NOMO-1 treated with dmso at 0.1 percent for 144 hours (cell line): Measurements from ENCODE around the gene SYNPO.

Source experiments
- DNase-seq: peaks from one replicate; lab custom pipeline; 2025; ENCODE audit not compliant: unreplicated experiment; lab: John Stamatoyannopoulos, UW

The SYNPO gene

DNA sequence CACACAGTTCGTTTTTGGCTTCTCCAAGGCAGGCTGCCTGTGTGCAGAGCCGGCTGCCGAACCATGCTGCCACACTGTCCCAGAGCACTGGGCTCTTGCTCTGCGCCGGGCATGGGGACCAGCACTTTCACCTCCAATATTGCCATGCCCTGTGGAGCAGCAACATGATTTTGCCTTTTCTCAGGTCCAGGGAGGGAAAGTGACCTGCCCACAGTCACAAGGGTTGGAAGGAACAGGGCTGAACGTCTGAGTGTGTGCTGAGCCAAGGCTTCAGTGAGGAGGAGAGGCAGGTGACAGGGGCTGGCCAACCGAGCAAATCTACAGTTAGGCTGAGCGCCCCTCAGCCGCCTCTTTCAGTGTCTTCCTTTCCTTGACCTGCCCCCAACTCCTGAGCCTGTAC, 34.0 kb upstream of the SYNPO start:
- no peak for DNase-seq

DNA sequence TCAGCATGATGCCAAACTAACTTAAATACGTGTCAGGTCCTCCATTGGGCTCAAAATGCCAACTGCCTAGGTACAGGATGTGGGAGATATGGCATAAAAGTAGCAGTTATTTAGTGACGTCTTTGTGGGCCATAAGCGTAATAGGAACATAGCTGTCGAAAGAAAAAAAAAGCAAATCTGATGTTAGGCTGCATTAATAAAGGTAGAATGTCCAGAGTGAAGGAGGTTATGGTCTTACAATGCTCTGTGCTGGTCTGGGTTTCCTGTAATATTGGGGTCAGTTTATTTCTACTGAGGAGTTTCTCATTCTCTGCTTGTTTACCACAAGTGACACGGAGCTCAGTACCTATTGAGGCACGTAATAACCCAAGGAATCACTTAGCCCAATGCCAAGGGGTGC, 33.4 kb upstream of the SYNPO start:
- DNase-seq: no peak

DNA sequence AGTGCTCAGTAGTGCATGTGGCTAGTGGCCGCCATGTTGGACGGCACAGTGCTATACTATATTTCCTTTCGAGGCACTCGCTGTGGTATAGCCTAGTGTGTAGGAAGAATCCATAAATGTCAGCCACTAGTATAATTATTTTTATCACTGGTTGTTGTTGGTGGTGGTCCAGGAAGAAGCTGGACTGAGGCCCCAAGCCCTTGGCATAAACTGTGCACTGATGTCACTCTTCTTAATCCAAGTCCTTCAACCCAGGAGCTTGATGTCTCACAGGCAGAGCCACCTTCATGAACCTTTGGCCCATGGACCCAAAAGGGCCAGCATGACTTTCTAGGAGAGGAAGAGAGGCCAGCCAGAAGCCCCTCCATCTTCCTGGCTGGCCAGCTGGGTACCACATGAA, 32.5 kb upstream of the SYNPO start:
- DNase-seq: no peak

DNA sequence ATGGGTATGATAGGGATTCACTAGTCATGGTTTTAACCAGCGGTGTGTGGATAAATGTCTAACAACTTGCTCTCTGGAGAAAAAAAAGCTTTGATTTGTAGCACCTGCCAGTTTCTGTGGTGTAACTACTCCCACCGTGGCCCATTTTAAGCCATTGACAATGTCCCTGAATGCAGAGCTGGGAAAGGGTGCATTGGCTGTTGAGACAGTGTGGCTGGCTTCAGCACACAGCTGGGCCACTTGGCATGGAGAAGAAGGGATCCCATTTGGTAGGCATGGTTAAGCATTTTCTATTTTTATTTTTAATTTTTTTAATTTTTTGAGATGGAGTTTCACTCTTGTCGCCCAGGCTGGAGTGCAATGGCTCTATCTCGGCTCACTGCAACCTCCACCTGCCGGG, 31.5 kb upstream of the SYNPO start:
- DNase-seq: no peak

DNA sequence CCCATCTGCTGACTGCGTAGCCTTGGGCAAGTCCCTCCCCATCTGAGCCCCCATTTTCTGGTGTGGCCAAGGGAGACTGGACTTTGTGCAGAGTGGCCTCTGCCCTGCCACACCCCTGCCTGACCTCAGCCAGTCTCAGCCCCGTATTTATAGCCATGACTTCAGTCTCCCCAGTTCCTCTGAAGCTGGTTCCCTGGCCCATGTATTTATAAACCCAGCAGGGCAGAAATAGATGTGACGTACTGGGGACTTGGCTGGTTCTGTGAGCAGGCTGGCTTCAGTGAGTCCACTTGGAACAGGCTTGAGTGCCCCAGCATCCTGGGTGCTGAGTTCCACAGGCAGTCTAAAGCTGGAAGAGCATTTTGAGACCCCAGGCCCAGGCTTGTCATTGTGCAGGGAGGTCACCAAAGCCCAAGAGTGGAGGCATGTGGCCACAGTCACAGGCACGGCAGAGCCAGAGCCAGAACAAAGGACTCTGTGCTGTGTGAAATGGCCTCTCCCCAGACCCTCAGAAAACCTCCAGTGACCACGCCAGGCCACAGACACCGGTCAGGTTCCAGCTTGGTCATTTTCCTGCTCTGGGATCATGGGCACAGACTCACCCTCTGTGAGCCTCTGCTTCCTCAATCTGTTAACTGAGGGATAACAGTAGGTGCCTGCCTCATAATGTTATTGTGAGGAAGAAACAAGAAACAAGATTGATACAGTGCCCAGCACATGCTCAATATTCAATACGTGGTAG, 30.4 kb upstream of the SYNPO start:
- DNase-seq: no peak

DNA sequence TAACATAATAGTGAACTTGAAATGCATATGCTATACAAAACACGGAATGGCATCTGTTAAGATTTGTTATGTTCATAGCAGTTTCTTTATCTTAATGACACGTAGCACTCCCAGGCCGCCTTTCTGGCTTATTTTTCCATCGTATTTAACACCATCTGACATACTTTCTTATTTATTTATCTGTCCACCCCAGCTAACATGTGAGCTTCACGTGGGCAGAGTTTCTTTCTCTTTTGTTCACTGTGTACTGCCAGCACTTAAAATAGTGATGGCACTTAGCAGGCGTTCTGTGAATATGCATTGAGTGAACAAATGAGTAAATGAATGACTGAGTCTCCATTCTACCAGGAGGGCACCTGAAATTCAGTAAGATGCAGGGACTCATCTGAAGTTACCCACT, 29.4 kb upstream of the SYNPO start:
- DNase-seq: no peak

DNA sequence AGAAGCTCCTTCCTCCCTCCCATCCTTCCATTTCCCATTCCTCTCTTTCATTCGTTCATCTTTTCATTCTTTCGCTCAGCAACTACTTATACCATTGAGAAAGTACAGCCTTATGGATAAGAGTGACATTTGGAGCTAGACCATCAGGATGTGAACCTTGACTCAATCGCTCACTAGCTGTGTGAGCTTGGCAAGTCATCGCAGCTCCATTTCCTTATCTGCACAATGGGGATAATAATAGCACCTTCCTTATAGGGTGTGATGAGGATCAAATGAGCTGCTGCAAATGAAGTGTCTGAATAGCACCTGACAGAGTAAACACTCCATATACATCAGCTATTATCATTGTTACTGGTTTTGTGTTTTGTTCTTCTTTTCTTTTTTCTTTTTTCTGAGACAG, 28.1 kb upstream of the SYNPO start:
- no peak for DNase-seq

DNA sequence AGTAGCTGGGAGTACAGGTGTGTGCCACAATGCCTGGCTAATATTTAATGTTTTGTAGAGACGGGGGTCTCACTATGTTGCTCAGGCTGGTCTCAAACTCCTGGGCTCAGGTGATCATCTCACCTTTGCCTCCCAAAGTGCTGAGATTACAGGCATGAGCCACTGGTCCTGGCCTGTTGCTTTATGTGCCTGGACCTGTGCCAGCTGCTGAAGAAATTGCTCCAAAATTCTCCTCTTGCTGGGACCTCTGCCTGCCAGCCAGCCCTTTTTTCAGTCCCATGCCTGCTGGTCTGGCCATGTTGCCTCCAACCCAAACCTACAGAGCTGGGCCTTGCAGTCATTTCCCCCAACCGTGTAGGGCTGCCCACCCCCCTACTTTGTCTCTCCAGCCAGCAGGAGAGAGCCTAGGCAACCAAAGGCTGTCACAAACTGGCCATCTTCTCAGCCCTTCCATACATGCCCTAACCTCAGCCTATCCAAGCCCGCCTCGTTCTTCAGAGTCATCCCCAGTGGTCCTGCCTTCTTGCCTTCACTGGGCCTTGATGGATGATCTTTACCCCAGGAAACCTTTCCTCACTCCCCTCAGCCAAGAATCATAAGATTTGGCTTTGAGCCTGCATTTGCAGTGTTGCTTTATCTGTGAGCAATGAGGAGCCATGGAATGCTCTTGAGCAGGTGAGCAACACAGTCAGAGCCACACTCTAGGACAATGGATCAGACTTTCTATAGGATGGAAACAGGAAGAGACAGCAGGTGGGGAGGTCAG, 27.4 kb upstream of the SYNPO start:
- no peak for DNase-seq

DNA sequence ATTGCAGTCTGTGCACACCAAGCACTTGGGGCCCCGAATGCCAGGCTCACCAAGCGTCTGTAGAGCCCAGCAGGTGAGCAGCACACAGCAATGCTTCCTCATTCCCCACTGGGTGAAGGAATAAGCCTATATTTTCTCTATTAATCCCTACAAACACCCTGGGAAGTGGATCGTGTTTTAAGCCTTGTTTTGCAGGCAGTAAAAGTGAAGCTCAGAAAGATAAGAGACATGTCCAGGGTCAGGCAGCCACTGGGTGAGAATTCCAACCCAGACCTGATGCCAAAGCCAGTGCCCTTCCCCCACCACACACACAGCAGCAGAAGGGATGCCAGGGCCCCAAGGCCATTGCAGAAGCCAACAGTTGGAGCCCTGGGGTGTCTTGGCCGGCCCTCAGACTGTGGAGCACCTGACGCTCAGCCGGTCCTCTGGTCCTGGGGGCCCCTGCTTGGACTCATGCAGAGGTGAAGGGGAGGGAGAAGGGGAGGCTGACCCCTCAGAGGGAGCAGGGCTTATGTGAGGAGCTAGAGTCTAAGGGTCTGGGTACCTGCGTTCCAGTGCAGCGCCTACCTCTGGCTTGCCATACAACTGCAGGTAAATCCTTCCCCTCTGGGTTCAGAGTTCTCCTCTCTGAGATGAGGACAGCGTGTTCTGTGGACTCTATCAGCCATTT, 26.3 kb upstream of the SYNPO start:
- no peak for DNase-seq

DNA sequence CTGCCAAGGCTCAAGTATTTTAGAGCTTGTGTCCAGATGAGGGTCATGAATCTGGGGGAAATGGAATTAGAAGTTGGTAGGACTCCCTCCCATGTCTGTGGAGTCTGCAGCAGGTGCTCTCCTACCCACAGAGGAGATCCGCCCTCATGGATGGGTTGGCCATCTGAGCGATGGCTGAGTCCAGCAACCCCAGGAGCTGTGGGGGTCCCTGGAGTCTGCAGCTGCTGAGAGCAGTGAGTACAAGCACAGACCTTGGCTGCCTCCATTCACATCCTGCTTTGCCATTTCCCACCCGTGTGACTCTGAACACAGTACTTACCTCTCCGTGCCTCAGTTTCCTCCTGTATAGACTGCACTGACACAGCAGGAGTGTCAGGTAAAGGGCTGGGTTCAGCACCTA, 25.8 kb upstream of the SYNPO start:
- no peak for DNase-seq

DNA sequence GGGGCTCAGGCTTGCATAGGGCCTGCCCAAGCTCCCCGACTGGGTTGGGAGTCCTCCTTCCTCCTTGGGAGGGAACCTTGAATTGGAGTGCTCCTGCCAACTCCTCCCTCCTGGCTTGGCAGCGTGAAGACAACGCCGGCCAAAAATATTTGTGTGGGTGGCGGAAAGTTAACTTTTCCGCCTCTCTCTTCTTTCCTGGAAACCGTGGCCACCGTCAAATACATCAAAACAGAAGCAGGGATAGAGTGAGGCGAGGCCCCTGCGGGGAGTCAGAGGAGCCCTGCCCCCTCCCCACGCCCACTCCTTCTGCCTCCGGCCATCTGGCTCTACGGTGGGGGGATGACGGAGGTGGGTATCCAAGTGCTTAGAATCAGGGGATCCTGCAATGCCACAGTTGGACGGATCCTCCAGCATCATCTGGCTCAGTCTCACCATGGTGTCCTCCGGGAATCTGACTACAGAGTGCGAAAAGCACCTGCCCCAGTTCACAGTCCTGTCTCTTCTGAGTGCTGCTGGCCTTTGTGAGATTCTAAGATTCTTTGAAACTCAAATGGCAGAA, 25.2 kb upstream of the SYNPO start:
- DNase-seq: no peak

DNA sequence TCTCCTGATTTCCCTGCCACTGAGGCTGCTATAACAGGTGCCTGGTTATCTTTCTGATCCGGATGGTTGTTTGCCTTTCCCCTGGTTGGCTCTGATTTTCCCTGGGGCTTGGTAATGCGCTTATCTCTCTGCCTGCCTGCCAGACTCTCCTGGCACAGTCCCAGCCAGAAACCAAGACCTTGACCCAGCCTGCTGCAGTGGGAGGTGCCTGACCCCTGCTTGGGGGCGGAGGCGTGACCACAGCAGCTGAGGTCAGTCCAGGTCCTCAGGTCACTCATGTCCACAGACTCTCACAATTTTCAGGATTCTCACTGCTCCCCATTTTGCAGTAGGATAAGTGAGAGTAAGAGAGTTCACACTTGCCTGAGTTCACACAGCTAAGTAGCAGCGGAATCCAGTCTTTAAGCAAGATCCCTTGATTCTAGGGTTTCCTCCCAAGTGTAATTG, 24.4 kb upstream of the SYNPO start:
- DNase-seq: no peak

DNA sequence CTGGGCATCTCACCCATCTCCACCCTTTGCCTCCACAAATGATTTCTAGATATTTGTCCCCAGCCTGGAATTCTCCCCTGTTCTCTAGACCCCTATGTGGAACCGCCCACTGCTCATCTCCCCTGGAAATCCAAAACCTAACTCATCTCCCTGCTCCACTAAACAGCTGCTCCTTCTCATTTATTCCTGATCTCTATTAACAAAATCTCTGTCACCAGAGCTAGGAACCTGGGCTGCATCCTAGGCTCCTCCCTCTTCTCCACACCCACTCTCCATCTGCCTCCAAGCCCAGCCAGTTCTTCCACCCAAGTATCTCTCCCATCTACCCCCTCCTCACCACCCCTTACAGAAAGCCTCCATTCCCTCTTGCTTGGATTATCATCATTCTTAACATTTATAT, 24.0 kb upstream of the SYNPO start:
- DNase-seq: no peak

DNA sequence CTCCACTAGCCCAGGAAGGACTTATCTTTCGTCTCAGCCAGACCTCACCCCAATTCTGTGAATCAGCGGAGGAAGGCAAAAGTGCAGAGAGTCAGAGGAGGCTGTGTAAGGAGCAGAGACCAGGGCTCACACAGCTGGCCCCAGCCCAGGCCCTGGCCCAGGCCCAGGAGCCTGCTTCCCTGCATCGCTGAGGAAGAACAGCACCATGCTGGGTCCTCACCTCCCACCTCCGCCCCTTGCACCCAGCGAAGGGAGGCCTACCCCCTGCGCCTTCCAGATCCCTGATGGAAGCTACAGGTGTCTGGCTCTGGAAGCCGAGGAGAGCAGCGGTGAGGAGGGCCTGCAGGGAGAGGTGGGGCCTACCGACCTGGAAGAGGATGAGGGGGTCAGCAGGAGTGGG, 22.3 kb upstream of the SYNPO start:
- no peak for DNase-seq

DNA sequence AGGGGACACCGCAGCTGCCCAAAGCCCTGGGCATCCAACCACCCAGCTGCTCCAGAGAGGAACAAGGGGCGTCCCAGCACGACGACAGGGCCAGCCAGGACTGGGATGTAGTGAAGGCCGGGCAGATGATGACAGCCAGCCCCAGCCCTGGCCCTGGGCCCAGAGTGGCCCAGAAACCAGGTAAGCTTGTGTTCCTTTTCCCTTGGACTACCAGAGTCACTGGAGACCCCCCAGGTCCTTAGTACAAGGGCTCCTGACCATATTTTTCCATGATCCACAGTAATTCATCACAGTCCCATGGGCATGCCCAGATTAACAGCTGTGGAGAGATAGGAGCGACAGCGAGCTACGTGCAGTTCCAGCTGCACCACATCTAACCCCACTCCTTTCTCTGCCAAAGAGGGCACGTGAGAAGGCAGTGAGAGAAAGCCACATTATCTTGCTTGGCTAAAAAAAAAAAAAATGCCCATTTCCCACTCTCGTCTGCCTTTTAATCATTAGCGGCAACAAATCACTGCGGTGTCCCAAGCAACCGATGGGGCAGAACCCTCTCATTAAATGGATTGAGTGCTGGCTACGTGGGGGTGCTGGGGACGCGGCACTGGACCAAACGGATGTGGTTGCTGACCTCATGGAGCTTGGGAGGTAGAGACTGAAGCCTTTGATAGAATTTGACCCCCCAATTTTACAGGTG, 21.7 kb upstream of the SYNPO start:
- no peak for DNase-seq

DNA sequence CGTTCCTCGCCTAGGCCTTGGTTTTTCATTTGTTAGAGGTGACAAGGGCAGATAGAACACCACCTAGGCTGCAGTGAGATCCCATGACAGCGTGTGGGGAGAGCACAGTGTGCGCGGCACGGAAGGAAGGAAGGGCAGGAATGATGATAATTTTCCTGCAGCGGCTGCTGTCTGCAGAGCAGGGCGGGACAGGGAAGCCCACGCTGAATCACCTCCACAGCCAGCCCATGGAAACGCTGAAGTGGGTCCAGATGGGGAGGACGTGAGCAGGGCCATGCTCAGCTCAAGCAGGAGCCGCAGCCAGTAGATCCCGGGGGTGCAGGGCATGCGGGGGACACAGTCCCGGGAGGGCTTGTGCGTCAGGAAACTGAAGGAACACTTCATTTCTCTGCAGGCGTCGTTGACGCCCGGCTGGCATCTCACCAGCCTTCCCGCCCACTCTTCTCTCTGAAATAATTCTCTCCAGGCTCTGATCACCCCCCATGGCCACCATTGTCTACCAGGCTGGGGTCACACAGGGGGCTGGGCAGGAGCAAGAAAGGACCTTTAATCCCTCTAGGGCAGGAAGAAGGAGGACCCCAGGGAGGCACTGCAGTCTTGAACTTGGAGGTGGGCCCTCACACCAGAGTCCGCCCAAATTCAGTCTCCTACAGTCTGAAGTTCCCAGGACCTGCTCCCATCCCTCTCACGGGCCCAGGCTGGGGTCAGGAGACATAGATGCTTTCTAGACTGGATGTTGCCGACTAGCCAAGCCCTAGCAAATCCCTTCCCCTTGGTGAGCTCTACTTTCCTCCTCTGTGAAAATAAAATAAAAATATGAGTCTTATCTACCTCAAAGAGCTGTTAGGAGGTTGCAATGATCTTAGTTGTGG, 20.9 kb upstream of the SYNPO start:
- no peak for DNase-seq

DNA sequence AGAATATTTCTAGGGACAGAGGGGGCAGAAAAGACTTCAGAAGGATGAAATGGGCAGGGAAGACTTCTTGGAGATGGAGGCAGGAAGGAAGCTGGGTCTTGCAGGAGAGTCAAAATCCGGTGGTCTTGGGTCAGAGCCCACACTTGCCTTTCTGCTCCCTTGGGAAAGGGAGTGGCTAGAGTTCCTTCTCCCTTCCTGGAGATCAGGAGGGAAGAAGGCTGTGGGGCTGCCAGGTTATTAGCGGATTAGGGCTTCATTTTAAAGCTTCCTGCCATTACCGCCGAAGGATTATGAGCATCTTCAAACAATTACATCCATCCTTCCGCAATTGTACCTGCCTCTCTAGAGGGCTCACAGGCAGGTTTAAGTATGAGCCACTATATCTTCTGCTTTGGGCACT, 19.2 kb upstream of the SYNPO start:
- DNase-seq: no peak

DNA sequence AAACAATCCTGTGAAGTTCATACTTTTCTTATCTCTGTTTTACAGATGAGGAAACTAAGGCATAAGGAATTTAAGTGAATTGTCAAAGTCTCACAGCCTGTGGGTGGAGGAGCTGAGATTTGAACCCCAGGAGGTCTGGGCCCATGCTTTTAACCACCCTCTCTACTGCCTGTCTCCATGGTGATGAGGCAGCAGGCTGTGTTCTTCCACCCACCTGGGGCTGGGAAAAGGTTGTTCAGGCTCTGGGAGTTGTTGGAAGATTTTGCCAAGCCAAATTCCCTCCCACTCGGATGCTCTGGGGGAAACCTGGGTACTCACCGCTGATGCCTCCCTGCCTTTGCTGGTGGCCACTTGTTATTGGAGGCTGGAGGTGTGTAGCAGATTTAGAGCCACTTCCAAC, 18.3 kb upstream of the SYNPO start:
- DNase-seq: no peak

DNA sequence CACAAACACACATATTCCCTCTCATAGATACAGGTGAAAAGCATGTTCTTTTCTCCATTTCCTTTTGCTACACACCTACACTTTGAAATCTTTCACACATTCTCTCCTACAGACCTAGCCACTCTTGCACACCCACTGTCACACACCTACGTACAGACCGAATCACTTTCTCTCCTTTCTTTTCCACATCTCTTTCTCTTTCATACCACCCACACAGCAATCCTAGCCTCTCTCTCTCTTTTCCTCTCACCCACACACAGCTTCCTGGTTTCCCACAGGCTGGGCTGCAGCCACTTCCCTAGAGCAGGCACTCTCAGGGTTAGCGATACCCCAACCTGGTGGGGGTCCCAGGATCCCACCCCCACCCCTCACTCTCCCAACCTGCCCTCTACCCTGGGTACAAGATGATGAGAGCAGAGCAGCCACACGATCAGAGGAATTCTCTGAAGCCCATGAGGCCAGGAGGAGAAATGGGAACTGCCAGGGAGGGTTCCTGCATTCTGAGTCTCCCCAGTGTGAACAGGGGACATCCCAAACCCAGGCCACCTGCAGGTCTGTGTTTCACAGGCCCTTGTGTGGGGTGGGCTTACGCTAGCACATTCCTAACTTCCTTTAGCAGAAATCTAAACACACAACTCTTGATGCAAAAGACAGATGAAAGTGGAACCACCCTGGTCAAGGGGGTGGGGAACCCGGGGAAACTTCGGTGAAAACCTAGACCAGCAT, 17.1 kb upstream of the SYNPO start:
- no peak for DNase-seq

DNA sequence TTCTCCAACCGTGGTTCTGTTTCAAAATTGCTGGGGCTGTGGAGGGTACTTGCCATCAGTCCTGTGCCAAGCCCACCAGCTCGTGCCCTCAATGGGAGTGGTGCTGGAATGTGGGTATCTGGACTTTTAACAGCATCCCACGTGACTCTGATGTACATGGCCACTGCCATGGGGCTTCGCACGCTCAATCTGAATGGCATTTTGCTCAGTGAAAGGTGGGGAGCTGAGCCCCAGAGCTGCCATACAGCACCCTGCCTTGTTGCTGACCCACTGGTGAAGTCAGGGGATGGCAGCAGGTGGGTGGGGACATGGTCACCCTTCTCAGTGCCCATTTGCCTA, 16.6 kb upstream of the SYNPO start:
- no peak for DNase-seq
